ENCODE data around the gene NISCH.

Gene NISCH

DNA sequence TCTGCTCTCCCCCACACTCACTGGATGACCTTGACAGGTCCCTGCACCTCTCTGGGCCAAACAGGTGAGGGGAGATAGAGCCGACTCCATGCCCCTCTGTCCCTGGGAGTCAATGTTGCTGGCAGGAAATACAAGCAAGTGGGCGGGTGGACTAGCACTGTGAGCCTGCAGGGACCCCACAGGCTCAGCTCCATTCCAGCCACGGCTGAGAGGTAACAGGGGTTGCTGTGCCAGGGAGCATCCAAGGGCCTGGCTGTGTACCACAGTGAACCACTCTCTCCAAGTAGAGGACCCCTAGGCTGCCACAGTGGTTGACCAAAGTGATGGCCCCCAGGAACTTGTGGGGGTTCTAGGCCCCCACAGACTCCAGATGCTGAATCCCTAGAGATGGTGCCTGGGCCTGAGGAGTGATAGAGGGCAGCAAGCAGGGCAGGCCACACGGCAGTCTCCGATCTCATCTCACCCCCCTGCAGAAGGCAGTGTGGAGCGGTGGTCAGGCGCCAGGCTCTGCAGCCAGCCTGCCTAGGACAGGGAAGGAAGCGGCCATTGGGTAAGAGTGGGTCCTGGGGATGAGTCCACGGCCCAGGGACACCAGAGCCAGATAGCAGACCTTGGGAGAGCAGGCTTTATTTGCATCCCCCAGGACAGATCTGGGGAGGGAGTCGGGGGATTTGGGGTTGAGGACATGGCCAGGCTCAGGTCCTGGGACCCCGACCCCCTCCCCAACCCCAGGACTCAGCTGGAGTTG, 4.7 kb upstream of the NISCH start:
- DNase-seq, result no peak

DNA sequence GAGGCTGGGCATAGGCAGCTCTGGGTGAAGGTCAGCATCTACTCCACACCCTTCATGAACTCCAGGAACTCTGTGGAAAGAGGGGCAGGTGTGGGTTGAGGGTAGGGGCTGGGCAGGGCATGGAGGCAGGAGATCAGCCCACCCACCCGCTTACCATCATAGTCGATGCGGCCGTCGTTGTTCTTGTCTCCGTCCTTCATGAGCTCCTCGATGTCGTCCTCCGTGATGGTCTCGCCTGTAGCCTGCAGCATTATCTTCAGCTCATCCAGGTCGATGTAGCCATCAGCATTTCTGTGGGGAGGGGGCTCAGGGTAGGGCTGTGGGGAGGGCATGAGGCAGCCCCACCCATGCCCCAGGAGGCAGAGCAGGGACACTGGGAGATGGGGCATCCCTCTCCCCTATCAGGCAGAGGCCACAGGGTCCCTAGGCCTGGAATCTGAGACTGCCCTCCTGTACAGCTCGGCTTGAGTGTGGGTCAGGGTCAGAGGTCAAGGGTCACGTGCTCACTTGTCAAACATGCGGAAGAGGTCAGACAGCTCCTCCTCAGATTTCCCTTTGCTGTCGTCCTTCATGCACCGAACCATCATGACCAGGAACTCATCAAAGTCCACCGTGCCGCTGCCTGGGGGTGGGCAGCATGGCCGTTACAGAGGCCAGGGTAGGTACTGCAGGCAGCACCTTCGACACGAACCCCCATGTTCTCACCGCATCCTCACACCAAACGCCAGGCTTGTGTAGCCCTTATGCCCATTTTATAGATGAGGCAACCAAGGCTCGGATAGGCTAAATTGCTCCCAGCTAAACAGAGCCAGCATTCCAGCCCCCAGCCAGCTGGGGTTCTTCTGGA, 3.9 kb upstream of the NISCH start:
- no peak for DNase-seq

DNA sequence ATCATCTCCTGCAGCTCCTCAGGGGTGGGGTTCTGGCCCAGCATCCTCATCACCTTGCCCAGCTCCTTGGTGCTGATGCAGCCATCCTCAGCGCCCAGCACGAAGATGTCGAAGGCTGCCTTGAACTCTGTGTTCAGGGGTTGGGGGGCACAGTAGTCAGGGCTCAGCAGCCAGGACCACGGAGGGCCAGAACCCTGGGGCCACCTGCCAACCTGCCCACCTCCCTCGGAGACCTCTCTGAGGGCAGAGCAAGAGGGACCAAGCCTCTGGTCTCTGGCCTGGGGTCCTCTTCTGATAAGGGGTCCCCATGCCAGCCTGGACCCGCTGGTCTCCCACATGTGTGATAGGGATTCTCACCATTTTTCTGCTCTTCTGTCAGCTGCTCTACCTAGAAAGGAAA, 3.3 kb upstream of the NISCH start:
- DNase-seq, result no peak

DNA sequence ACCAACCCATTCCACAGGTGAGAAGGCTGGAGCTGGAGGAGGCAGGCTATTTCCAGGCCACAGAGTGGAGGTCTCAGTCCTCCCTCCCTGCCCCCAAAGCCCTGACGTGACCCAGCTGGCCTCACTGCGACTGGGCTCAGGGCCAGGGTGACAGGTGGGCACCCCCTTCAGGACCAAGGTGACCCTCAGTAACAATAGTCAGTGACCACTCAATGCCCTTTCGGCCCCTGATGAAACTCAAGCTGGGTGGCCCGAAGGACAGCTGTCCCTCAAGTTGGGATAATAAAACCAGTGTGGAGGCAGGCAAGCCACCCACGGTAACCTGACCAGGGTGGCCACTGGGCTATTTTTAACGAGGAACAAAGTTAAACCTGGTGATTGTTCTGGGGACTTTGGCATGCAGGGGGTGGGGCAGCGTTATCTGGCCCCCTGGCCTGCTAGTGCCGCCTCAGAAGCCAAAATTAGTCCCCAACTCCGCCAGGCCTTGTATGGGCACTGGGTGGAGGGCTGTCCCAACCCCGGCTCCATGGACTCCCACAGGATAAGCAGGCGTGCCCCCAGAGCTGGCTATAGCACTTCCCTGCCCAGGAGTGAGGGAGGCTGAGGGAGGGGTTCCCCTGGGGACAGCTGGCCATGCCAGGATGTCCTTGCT, 2.7 kb upstream of the NISCH start:
- no peak for DNase-seq

DNA sequence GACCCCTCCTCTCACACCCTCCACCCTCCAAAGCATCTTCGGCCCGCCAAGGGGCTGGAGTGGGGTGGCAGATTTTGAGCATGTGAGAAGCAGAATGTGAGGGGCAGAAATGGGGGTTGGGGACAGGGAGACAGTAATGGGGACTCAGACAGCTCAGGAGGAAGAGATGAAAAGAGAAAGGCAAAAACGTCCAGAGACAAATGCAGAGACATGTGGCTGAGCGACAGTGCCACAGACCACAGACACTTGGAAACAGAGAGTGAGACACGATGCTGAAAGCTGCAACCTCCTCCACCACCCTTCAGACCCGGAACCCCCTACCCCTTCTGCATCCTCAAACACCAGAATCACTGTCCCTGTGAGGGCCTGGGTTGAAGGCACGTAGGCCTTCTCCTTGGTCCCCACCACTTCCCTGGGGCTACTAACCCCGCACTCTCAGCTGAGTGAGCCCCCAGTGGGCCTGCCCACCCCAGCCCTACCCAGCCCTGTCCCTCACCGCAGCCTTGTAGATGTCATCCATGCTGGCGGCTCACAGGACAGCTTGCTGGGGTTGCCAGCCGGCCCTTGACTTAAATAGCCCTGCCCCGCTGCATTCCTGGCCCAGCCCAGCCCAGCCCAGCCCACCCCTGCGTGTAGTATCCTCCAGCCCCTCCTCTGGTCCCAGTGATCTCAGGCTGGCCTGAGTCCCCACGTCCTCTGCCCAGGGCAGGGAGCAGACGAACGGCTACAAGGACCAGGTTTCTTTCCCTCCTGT, 1.7 kb upstream of the NISCH start, which contains the start of gene TNNC1:
Gene TNNC1 (minus strand): TSS at position 546 of the 754 bp plus-strand sequence. CDS start 26 bp downstream, at position 520.
- DNase-seq, result no peak

DNA sequence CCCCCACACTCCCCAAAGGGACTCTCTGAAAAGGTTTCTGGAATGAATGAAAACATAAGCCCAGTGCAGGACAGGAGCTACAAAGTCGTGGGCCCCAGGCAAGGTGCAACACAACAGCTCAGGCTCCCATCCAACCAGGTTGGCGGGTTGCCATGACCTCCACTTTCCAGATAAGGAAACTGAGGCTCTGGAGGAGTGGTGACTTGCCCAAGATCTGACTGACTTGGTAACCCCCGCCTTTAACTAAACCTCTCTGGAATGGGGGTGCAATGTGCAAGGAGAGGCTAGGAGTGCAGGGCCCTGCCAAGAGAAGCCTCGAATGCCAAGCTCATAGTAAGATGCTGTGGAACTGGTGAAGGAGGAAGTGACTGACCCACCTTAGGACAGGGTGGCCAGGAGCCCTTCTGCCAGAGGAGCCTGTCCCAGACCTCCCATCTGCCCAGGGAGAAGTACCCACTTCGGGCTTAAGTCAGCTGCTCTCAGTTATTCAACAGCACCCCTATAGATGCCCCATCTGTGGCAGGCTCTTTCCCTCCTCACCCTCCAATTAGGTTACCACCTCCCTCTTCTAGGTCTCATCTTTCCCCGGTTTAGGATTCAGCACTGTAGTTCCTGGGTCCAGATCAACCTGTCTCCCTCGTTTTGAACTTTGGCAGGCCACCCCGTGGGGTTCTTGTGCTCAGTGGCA, 1.0 kb upstream of the NISCH start:
- DNase-seq, result no peak

DNA sequence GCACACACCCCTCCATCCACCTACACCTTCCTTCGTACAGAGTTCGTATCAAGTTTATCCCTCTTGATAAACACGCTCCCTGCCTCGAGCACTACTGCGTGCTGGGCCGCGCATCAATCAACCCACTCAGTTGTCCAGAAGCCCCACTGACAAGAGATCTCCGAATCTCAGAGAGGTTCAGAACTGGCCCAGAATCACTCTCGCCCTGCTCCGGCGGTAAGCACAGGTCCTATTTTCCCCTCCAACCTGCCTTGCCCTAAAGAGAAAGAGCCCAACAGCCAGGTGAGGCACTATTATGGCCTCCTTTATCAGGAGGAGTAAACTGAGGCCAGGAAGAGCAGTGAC, 494 bp upstream of the NISCH start:
- DNase-seq, result no peak

DNA sequence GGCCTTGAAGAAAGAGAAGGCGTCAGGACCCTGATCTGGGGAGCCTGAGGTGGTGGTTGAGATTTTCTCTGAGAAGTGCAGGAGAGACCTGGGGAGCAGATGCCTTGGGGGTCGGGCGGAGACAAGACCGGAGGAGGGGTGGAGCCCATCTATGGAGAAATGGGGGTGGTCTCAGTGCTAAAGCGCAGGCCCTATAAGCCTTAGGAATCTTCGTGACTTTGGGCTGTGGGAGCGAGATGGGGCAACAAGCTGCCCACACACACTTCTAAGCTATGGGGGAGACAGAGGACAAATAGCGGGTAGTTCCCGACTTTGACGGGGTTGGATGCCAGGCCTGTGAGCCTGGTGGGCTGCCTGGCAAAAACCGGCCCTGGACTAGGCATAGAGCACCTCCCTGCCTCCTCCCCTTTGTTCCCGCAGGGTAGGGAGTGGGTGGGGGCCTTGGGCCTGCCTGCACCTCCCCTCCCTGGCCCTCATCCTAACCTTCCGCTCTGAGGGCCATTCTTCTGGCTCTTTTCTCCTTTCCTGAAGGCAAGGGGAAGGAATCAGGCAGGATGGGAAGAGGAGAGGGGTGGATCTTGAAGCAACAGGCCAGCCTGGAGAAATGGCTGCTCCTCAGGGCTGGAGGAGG, 880 bp downstream of the NISCH start:
- no peak for DNase-seq

DNA sequence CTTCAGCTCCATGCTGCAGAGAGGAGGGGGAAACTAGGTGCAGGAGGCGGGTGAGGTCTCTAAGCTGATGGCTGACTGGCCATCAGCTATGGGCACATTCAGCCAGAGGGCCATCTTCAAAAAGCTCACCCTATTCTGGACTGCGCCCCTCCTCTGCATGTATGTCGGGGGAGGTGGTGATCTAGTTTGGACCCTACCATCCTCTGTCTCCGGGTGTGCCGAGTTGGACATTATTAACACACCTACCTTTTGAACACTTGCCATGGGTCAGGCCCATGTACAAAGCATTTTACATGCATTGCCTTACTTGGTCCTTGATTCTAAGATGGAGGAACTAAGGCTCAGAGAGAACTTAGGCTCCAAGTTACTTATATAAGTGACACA, 1.4 kb downstream of the NISCH start:
- DNase-seq, result no peak

DNA sequence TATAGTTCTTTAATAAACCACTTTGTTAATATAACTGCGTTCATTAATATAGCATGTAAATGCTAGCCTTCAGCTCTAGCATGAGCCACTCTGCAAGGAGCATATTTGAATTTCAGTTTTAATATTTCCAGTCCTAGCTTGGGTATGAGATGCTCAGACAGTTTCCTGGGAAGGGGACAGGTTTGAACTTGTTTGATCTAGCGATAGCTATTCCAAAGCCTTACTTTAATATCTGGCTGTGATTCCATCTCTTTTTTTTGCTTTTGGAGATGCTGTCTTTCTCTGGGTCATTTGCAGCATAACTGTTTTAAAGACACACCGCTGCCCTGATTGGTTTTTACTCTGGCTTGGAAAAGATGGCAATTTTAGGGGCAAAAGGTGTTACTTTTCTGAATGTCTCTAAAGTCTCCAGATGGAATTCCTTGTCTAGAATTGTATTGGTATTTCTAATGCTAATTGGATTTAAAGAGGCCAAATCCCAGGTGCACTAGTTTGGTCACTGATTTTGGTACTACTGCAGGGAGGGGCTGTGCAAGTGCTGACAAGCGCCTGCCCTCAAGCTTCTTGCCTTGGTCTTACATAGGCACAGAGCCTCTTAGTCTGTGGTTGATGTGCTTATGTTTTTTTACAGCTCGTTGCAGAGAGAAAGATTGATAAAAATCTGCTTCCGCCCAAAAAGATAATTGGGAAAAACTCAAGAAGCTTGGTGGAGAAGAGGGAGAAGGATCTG, 2.8 kb downstream of the NISCH start:
- DNase-seq, result no peak

DNA sequence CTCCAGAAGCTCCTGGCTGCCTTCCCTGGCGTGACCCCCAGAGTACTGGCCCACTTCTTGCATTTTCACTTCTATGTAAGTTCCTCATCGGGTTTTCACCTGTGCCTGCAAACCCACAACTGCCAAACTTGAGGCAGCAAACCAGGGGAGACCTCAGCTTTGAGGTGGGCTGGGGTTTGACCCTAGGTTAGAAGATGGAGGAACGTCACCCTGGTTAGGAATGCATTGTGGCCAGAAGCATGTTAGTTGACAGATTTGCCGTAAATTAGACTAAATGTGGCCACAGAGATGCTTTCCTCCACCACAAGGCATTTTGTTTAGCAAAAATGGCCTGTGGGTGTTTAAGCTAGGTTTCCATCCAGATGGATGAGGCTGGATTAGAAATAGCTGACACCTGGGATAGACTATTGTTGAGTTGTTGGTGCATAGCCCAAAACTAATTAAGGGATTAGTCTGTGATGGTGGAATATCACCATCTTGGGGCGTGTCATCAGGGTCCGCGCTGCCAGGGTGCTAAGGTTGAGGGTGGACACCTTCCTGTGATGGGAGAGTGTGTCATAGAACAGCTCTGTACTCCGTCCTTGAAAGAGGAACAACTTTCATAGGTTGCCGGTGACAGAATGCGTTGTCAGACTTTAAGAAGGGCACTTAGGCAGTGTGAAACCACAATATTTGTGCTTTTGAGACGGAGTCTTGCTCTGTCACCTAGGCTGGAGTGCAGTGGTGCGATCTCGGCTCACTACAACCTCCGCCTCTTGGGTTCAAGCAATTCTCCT, 3.6 kb downstream of the NISCH start:
- DNase-seq, result no peak

DNA sequence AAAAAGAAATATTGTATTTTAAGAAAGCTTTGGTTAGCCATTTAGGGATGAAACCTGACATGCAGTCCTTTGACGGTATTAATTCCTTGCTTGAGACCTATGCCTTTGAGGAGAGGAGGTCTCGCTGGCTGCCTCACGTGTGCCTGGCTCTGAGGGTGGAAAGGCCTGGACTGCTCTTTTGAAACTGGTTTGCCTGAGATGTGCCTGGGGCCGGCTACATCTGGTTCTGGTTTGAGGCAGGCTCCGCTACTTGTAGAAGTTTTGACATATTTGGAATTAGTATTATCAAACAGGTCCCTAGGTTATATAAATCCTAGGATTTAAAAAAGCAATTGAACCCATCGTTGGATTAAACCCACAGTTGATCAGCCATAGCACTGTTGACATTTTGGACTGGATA, 6.5 kb downstream of the NISCH start:
- no peak for DNase-seq

DNA sequence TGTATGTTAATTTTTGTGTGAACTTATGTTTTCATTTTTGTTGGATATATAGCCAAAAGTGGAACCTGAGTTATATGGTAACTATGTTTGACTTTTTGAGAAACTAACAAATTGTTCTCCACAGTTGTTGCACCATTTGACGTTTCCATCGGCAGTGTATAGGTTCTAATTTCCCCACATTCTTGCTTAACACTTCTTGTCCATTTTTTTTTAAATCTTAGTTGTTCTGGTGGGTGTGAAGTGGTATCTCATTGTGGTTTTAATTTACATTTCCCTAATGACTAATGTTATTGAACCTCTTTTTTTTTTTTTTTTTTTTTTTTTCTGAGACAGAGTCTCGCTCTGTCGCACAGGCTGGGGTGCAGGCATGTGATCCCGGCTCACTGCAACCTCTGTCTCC, 8.0 kb downstream of the NISCH start:
- no peak for DNase-seq

DNA sequence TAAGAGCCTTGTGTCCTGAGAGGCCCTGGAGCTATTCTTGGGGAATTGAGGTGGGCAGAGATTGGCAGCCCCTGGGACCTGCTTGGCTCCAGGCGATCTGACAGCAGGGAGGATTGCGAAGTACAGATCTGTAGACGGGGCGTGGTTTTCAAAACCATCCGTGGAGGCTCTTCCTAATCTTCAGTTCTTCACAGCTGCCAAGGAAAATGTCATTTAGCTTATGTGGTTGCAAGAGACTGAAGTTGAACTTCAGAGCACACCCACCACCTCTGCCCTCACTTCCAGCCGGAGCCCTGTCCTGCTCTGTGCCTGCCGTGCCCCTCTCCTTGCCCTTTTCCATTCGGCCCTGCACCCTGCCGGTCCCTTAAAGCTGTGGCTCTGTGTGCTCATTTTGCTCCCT, 12.9 kb downstream of the NISCH start:
- DNase-seq, result no peak

DNA sequence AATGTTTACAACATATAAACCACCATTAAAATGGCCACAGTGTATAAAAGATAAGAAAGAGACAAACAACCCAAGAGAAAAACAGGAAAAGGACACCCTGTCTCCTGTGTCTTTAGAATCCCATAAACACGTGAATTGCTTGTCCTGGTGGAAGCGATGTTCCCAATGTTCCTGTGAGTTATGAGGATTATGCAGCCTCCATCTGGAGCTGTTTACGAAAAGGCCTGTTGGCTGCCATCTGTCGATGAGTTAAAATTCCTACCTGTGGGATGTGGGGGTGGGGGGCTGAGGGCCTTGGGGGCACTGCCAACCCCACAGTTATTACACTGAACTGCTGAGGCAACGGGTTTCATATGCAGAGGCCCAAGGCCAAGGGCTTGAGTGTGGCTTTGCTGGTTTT, 13.6 kb downstream of the NISCH start:
- no peak for DNase-seq

DNA sequence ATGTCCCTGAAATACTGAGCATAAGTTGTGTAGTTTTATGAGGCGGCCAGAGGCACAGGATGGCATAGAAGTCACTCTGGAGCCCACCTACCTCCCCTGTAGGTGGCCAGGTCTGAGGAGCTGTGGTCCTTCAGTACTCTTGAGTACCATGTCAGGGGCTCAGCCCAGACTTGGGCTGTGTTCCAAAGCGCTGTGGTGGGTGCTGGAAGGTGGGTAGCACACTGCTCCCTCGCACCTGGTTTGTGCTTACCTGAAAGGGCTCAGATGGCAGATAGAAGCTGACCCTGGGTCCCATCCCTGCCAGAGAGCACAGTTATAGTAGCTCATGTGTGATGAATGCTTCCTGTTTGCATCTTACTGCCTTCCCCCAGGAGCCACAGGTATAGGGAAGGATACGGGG, 15.5 kb downstream of the NISCH start:
- DNase-seq, result no peak

DNA sequence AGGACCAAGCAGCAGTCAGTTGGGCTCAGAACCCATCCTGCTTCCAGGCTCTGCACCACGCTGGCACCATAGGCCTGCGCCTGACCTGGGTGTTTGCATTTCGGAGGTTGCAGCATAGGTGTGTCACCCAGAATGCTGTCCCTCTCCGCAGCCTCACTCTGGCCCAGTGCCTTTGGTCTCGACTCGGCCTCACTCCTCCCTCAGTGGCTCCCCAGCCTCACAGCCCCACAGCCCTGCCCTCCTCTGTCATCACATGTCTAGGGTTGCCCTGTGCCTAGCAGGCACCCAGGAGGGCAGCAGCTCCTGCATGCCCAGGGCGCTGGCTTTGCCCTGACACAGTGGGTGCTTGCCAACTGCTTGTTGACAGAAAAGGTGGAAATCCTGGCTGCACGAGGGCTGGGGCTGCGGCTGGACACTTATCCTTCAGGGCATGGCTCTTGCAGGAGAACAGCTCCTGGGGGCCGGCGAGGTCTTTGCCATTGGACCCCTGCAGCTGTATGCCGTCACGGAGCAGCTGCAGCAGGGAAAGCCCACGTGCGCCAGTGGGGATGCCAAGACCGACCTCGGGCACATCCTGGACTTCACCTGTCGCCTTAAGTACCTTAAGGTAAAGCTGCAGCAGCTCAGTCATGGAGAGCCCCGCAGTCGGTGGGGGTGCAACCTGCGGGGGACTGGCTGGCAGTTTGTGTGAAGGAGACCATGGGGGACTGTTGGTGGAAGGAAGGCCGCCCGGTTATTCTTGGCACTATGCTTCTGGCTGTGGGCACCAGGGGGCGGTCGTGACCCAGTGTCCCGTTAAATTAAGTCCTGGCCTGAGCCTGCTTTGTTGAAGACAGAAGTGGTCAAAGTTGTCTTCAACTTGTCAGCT, 16.2 kb downstream of the NISCH start:
- DNase-seq, result no peak

DNA sequence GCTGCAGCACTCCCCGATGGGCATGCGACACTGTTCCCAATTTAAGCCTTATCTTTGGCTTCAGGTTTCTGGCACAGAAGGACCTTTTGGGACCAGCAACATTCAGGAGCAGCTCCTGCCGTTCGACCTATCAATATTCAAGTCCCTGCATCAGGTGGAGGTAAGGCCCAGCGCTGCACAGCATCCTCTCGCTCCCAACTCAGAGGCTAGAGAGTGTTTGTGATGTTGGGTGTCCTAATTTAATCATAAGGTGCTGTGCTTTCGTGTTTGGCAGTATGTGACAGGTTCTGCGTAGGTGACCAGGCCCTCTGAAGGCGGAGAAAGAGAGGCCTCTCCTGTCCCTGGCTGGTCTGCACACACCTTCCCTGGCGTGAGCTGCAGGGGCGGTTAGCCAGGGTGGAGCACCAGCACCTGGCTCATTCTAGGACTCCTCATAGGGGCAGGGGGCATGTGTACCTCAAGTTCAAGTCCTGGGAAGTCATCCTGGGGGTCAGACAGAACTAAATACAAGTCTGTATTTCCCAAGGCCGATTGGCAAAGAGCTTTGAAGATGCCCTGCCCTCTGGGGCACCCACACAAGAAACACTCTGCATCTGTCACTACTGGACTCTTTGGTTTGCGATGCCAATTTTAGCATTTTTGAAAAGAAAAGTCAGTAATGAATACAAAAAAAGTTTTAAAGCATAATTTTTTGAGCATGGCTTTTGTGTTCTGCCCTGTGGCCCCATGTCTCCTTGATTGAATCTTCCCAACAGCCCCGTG, 17.0 kb downstream of the NISCH start:
- no peak for DNase-seq

DNA sequence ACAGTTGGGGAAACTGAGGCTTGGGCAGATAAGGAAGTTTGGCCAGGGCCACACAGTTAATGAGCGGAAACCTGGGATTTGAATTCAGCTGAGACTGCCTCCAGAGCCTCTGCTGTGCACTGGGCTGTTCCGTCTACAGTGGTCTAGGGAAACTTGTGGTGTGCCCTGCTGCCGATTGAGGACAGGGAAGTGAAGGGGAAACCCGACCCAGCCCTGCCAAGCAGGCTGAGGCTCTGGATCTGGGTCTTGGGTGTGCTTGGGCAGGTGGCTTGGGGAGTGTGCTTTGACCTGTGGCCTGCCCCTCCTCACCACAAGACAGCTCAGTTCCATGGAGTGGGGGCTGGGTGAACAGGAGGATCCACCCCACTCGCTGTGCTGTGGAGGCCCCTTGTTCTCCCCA, 17.6 kb downstream of the NISCH start:
- DNase-seq, result no peak
